Adipose tissue (tissue), 3 donors: ENCODE data around the gene CNDP1. TPM values are rescaled to one million over a fixed set of nuclear protein-coding genes. Genes with fewer than 3 reads are reported as not detected.

Experiments used
- H3K27ac ChIP-seq: one replicate; pipeline ENCODE4 v1.5.1; 2013; ENCODE audit warnings: low read depth, low read length
- WGBS, 3 donors: extraction: QIAGEN DNeasy Blood & Tissue Kit; methylation state at CpG; one replicate each; pipeline ENCODE4 v1.1.7; 2013; 5-methylcytosine and 5-hydroxymethylcytosine counted together
- polyA plus RNA-seq, 3 donors: library from polyadenylated mRNA; stranded (reverse); fragments of 200-250 nt; gene quantifications; one replicate each; pipeline ENCODE4 v1.2.3, GENCODE V29; 2013
- donor health status: healthy with polysubstance abuse.
- donor health status: Bipolar disorder and iron deficiency.
- donor health status: healthy.

Gene CNDP1
- polyA plus RNA-seq, 3 donors: 0.12 to 0.20 TPM; not detected in 1

DNA sequence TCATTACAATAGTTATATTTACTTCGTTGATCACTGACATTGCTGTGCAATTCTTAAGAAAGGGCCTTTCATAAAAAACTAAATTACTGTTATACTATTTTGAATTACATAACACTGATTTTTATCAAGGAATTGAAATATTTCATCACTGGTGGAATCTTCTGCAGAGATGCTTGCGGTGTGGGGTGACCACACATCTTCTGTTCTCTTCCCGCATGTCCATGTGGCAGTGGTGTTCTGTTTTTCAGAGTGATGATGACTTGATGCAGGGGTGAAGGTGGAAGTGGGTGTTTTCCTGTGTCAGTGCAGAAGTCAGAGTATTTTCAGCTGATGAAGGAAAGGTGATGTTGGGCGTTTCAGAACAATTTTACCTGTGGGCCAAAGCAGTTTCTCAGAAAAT lies 31.2 kb upstream of the CNDP1 start:
- no peak overlapping the region for H3K27ac ChIP-seq
- 63 to 87% (median 83%) methylated on average over 4 of the region's 4 CpGs for WGBS, 3 donors

DNA sequence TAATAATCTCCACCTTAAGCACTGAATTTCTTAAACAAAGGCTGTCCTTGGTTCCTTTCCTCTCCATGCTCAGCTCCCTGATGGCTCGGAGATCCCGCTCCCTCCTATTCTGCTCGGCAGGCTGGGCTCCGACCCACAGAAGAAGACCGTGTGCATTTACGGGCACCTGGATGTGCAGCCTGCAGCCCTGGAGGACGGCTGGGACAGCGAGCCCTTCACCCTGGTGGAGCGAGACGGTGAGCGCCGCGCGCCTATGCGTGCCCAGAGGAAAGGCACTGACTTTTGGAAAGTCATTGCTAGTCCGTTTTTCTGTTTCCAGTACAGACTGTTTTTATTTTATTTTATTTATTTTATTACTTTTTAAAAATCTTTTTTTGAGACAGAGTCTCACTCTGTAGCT lies 28.5 kb upstream of the CNDP1 start:
- H3K27ac ChIP-seq: no peak overlapping the region
- WGBS, 3 donors: 69 to 96% (median 95%) methylated on average over 16 of the region's 16 CpGs

DNA sequence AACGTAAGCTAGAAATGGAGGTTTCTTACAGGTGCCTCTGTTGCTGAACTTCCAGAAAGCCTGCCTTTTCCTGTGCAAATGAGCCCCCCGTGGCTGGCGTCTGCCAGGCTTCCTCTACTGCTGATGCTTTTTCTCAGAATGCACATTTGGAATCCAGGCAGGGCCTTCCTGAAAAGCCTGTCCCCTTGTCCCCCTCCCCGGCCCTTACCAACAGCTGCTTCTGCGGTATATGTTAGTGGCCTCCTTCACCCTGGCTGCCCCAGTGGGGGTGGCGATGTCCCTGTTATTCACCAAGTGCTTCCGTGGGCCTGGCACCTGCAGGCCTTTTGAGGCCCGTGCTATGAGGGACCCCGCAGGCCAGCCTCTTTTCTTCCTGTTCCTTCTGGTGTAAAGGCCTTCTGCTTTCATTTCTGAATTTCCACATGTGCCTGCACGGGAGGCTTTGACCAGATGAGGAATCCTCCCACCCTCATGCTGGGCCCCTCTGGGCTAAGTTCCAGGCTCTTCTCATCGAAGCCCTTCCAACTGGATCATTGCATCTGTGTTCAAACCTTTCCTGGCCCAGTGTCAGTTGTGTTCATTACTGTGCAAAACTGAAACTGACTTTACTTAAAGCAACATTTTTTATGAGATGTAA lies 27.7 kb upstream of the CNDP1 start:
- no peak overlapping the region for H3K27ac ChIP-seq
- 48 to 56% (median 50%) methylated on average over 11 of the region's 11 CpGs for WGBS, 3 donors

DNA sequence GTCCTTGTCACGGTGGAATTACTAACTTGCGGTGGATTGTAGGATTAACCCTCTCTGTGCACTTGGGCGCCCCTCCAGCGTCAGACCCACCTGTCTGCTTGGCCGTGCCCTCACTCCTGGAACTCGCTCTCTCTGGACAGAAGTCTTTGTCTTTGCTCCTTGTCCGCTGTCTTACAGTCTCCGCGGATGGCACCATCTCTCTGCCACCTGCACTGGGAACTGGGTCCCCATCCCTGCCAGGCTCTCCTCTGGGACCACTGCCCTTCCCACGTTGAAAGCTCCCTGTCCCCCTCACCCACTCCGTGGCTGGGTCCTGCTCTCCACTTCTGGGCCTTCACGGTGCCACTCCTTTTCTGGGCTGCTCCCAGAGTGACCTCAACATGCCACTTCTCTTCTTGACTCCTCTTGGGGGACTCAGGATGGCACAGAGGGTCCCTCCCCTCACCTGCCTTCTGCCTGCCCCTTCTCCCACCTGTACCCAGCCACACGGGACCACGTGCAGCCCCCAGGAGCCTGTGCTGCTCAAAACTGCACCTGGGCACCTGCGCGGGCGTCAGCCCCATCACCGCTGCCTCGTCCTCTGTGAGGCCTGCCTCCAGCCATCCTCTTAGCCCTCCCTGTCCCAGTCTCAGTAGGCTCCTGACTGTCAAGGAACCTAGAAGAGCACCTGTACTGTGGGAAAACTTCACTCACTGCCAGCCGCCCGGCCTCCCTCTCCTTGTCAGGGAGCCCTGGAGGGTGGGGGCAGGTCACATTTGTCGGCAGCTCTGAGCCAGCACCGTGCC lies 27.0 kb upstream of the CNDP1 start:
- no peak overlapping the region for H3K27ac ChIP-seq
- WGBS, 3 donors: 48 to 86% (median 78%) methylated on average over 23 of the region's 23 CpGs

DNA sequence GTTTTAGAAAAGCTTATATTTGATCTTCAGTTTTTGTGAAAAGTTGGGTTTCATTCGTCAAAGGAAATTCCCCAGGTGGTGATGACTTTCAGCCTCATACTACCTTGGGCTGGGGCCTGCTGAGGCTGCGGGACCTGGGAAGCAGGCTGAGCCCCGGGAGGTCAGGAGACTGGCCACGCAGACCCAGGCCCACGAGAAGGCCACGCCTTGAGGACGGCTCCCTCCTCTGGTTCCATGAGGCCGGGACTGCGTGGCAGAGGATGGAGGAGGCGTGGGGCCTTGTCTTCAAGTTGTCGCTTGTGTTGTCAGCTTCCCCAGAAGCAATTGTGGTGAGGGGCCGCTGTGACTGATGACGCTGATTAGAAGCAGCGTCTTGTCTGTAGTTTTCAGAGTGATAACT lies 26.4 kb upstream of the CNDP1 start:
- no peak overlapping the region for H3K27ac ChIP-seq
- 51 to 96% (median 93%) methylated on average over 14 of the region's 14 CpGs for WGBS, 3 donors

DNA sequence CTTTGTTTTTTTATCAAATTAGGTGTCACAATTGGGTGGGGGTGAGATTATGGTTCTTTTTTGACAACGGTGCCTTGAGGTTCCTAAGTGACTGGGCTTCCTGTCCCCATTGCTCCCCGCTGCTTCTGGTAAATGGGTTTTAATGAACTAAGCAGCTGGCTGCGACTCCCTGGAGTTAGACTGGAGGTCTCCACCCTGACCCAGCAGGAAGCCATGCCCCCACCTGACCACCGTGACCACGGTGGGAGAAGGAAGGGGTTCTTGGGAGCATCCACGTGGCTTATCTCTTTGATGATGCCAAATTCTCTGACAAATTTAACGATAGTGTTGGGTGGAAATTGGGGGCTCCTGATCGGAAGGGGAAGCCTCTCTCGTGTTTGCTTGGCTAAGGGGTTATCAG lies 25.9 kb upstream of the CNDP1 start:
- H3K27ac ChIP-seq: no peak overlapping the region

DNA sequence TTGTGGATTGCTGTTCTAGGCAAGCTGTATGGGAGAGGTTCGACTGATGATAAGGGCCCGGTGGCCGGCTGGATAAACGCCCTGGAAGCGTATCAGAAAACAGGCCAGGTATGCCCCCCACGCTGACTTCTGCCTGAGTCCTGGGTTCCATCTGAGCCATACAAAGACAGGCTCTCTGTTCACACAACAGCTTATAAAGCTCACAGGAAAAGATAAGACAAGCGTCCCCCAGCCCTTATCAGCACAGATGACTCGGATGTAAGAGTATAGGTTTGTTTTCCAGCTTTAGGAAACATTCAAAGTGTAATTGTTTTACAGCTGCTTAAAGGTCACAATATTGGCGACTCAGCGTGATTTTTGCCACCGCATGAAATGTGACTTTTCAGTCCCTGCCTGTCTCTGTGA lies 25.5 kb upstream of the CNDP1 start:
- no peak overlapping the region for H3K27ac ChIP-seq
- 39 to 88% (median 83%) methylated on average over 11 of the region's 11 CpGs for WGBS, 3 donors

More for the DNA sequence above, 25.9 kb upstream of the CNDP1 start:
- WGBS, 3 donors: 58 to 69% (median 69%) methylated on average over 9 of the region's 9 CpGs

DNA sequence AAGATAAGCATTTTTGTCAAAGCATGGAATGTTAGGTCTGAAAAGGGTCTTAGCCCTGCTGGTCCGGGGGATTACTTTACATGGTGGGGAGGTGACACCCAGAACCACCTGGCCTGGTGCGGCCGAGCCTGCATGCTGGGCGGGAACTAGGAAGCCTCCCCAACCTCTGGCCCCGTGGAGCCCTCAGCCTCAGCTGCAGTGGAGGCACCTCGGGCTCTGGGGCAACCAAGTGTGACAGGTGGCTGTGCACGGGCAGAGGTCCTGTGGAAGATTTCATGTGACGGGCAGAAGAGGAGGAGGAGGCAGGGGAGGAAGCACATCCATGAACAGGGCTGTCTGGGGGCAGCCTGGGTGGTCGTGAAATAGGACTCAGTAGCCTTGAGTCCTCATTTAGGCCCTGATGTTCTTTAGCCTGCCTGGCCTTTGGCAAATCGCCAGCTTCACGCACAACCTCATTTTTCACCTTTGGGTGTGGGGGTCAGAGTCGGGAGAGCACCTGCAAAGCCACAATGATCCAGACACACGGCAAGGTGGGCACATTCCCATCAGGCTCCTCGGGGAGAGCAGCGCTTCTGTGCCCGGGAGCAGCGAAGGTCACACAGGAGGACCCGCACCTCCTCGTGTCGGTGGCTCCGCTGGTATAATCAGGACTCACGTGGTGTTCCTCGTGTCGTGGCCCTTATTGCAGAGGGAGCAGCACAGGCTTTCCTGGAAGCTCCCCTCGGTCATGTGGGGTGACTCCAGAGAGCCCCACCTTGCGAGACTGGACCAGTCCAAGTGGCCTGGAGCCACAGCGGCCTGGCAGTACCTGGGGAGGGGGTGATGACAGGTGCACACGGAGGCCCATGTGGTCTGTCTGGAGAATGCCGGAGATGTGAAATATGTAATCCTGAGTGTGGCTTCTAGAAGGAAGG lies 24.2 kb upstream of the CNDP1 start:
- 82 to 91% (median 90%) methylated on average over 29 of the region's 29 CpGs for WGBS, 3 donors
- H3K27ac ChIP-seq: no peak overlapping the region

DNA sequence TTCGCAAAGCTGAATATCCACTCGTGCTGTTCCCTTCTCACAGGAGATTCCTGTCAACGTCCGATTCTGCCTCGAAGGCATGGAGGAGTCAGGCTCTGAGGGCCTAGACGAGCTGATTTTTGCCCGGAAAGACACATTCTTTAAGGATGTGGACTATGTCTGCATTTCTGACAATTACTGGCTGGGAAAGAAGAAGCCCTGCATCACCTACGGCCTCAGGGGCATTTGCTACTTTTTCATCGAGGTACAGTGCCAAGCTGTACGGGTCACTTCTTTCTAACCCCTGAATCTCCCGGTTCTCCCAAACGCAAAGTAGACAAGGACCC lies 23.6 kb upstream of the CNDP1 start:
- no peak overlapping the region for H3K27ac ChIP-seq
- WGBS, 3 donors: 88 to 93% (median 91%) methylated on average over 12 of the region's 12 CpGs

DNA sequence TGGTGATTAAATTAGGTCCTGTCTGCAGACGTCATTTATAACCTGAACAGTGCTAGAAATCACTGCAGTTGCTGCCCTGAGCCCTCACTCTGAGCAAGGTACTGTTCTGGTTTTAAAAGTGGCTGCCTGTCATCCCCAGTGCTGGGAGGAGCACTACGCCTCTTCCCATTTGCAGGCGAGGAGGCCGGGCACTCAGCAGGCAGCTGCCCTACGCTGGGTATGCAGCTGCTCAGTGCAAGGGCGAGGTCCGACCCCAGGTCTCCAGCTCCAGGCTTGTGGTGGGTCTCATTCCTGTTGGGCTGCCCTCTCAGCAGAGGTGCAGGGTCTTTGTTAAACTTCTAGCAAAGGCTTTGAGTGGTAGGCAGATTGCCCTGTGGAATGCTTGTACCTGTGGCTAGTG lies 22.5 kb upstream of the CNDP1 start:
- 84 to 93% (median 93%) methylated on average over 7 of the region's 7 CpGs for WGBS, 3 donors
- H3K27ac ChIP-seq: no peak overlapping the region

DNA sequence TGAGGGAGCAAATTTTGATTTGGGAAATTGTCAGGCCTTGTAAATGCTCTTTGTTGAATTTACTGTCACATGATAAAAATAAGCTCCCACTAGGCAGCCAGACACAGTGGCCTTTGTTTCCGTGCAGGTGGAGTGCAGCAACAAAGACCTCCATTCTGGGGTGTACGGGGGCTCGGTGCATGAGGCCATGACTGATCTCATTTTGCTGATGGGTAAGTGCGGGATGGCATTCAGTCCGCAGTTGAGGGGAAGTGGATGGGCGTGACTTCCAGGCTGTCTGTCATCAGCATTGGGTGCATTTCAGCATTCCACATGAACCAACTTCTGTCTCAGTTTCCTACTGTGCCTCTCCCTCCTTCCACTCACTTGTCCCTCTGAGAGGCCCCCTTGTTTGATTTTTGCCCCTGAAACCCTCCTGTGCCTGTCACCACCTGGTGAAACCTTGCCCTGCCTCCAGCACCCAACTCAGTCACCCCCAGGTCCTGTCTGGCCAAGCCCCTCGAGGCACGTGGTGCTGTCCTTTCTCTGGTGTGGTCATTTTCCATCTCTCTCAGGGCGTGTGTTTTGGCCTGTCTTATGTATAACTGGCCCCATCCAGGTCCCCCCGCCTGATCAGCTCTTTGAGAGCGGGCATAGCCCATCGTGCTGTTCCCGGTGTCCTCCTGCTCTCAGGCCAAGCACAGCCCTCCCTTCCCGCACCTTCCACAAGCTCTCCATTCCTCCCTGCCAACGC lies 21.8 kb upstream of the CNDP1 start:
- H3K27ac ChIP-seq: no peak overlapping the region
- 80 to 95% (median 92%) methylated on average over 15 of the region's 15 CpGs for WGBS, 3 donors

DNA sequence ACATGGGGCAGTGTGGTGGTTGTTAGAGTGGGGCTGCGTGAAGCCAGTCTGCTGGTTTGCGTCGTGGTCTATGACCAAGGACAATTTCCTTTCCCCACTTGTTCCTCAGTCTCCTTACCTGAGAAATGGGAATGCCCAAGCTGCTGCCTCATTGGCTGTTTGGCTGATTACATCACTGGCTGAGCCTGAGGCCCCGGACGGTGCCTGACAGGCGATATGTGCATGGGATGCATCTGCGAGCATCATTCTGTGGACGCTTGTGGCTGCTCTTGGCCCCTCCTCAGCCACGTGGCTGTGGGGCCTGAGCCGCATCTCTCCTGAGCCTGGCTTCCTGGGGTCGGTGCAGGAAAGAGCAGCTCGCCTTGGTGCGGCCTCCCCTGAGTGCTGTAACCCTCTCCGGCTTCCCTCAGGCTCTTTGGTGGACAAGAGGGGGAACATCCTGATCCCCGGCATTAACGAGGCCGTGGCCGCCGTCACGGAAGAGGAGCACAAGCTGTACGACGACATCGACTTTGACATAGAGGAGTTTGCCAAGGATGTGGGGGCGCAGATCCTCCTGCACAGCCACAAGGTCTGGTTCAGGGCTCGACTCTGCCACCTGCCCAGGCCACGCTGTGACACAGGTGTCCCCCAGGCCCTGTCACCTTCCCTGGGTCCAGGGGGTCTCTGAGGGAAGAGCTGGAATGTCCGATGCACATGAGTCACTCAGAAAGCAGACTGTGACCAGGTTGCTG lies 21.0 kb upstream of the CNDP1 start:
- 91 to 95% (median 93%) methylated on average over 27 of the region's 27 CpGs for WGBS, 3 donors
- H3K27ac ChIP-seq: no peak overlapping the region

DNA sequence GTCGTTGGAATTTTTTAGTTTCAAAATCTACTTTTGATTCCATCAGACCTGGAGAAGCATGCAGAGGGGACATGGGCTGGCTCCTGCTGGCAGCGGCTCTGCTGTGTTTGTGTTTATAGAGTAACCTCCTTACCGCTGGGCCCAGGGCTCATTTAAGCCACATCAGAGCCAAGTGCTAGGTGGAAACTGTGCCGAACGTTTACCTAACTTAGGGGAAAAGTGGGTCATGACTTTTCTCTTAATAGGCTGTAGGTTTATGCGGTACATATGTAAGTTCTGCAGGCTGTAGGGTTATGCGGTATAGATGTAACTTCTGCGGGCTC lies 20.5 kb upstream of the CNDP1 start:
- no peak overlapping the region for H3K27ac ChIP-seq
- 81 to 89% (median 86%) methylated on average over 8 of the region's 8 CpGs for WGBS, 3 donors

DNA sequence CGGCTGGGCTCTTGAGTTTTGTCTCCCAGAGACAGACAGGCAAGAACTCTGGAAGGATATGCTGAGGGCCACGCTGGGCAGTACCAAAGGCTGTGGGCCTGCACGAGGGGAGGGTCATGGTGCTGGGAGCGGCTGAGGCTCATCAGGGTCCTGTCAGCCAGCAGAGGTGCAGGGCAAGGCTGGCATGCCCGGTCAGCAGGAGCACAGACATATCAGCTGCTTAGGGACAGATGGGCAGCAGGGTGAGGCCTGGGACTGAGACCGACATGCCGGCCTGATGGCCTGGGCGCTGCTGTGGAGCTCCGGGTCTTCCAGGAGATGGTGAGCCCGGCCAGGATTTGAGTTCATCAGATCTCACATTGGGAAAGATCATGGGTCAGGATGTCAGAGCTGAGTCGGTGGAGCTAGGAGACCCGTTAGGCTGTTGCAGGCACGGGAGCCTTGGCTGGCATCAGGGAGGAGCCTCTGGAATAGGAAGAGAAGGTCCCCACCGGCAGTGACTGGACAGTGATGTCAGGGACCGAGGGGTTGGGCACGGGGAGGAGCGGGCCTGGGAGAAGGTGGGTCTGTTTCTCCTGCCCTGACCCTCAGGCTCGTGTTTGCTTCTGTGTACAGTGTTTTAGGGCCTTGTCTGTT lies 19.3 kb upstream of the CNDP1 start:
- WGBS, 3 donors: 85 to 95% (median 92%) methylated on average over 18 of the region's 18 CpGs
- no peak overlapping the region for H3K27ac ChIP-seq

DNA sequence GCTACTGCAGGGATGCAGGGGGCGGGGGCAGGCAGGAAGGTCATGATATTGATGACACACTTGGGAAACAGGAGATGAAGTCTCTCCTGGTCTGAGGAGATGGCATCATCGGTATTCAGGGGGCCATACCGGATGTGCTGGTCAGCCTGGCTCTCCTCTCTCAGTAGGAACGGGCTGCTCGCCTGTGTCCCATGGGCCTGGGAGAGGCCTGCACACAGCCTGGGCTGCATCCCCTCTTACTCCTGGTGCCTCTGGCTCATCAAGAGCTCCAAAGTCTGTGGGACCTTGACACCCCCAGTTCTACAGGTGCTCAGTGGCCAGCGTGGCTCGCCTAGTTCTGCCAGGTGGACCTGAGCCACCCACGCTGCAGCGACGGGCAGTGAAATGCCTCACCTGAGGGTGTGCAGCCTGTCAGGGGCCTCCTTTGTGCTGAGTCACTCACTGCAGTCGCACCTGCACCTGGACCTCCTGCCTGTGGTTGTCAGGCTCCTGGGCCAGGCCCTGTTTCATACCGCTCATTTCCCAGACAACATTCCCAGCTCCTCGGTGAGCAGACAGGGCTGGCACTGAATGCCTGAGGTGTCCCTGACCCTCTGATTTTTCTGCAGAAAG lies 18.6 kb upstream of the CNDP1 start:
- no peak overlapping the region for H3K27ac ChIP-seq
- WGBS, 3 donors: 79 to 95% (median 86%) methylated on average over 13 of the region's 13 CpGs

DNA sequence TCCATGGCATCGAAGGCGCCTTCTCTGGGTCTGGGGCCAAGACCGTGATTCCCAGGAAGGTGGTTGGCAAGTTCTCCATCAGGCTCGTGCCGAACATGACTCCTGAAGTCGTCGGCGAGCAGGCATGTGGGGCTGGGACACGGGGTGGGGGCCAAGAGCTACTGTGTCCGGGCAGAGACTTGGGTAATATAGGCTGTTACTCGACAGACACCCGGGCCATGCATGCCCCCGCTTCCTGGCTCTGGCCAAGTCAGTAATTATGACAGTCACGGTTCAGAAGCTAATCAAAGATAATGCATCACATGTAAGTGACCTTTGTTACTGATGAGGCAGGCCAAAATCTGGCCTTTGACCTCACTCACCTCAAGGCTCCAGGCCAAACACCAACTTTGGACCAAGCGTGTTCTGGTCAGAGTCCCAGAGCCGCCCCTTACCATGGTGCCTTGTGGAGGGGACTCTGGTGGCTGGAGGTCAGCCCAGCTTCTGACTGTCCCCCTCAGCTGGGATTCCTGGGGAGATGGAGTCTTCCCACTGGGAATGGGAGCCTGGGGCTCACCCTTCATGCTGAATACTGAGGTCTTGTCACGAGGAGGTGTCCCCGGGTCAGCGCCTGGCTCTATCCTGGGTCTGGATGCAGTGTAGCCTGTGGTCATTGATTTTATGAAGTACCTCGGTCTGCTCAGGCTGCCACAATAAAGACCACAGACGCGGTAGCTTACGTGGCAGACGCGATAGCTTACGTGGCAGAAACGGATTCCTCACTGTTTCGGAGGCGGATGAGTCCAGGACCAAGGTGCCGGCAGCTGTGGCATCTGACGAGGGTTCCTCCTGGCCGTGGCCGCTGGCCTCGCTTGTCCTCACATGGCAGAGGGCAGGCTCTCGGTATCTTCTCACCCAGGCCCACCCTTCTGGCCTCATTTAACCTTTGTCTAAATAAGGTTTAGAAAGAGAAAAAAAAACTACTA lies 17.7 kb upstream of the CNDP1 start:
- 91 to 96% (median 95%) methylated on average over 35 of the region's 35 CpGs for WGBS, 3 donors
- no peak overlapping the region for H3K27ac ChIP-seq
